Stimulated activated CD4-positive, alpha-beta T cell treated with anti-CD3 and anti-CD28 coated beads, Interleukin-4, amount 100 ng/mL, for 4 hours (primary cell): Measurements from ENCODE around the gene ZPR1.
"Not testable (repeated sequence)": the region's sequence is repeated elsewhere in the genome, so short reads cannot be mapped to it uniquely, and the experiment has no call there.

ENCODE experiments used
- DNase-seq, 2 experiments: peaks; one replicate each; pipeline ENCODE4 v3.0.0-alpha.2; 2020

ZPR1 gene

DNA sequence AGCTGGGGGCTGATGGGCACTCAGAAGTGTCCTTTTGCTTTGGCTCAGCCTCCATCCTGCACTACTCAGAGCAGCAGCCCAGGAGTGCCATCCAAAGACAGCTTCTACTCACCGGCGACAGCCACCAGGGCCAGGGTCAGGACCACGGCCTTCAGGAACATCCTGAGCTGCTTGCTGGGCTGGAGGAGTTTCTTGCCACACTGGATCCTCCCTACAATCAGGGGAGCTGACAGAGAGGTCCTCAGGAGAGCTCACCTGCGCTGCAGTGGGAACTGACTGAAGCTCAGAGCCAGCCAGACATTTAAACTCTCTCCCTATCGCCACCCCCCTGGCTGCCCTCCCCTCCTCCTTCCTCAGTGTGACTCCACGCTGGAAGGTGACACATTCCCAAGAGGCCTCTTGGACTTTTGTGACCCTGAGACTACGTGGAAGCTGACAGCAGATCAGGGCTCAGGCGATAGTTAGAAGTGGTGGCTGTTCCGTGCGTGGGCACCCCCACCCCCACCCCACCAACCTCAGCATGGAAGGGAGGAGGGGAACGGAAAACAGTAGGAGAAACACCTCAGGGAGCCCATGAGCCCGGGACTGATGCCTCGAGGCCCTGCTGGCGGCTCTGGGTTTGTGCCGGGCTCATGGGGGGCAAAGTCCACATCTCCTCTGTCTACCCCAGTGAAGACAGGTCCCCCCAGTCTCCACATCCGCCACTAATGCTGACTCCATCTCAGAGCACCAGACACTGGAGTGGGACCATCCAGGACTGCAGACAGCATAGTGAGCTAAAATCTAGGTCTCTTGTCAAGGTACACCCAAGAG is 35.4 kb upstream of the ZPR1 start, which contains the start of gene APOA4:
Gene APOA4, minus strand, starts transcription at position 274 of the 813 bp plus-strand sequence. Its CDS starts 113 bp downstream, at position 161.
- DNase-seq: no peak

DNA sequence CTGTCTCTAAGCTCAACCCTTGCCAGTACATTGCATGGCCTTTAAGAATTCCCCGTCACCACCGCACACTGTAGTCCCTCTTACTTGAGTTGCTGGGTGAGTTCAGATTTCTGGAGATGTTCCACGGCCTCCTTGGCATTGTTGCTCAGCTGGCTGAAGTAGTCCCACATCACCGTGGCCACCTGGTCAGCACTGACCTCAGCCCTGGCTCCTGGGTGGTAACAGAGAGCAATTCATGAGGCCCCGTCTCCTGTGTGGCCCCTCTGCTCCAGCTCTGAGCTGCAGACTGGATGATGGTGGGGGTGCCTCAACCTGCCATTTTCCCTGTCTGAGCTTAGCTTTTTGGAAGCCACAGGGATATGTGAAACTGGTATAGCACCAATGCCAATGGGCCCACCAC is 34.8 kb upstream of the ZPR1 start:
- no peak for DNase-seq

DNA sequence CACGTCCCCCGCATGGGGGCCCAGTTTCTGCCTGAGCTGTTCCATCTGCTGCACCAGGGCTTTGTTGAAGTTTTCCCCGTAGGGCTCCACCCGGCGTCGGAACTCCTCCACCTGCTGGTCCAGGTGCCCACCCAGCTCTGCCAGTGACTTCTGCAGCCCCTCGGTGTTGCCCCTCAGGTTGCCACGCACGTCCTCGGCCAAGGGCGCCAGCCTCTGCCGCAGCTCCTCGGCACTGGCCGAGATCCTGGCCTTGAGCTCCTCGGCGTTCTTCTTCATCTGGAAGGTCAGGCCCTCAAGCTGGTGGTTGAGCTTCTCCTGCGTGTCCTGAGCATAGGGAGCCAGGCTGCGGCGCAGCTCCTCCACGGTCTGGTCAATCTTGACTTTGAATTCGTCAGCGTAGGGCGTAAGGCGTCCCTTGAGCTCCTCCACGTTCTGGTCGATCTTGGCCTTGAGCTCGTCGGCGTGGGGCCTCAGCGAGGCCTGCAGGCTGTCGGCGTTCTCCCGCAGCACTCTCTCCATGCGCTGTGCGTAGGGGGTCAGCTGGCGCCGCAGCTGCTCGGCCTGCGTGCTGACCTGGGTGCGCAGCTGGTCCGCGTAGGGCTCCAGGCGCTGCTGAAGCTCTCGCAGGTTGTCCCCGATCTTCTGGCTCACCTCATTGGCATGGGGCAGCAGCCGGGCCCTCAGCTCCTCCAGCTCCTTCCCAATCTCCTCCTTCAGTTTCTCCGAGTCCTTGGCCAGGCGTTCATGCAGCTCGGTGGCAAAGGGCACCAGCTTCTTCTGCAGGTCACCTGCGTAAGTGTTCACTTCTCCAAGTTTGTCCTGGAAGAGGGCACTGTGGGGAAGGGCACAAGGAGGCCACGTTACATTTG is 33.5 kb upstream of the ZPR1 start:
- no peak for DNase-seq

DNA sequence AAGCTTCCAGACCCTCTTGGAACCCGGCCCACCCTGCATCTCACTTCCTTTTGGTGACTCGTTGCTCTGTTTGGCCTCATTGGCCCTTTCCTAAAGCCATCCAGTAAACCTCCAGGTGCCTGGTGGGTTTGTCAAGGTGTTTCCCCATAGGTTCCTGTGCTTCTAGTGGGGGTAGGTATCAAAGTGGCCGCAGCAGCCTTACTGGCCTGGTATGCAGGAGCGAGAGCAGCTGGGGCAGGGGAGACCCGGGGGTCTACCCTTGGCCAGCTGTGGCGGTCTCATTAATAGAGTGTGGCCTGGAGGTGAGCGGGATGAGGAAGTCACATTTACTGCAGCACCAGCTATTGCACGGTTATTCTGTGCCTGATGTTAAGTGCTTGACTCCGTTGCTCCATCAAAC is 31.2 kb upstream of the ZPR1 start:
- no peak for DNase-seq

DNA sequence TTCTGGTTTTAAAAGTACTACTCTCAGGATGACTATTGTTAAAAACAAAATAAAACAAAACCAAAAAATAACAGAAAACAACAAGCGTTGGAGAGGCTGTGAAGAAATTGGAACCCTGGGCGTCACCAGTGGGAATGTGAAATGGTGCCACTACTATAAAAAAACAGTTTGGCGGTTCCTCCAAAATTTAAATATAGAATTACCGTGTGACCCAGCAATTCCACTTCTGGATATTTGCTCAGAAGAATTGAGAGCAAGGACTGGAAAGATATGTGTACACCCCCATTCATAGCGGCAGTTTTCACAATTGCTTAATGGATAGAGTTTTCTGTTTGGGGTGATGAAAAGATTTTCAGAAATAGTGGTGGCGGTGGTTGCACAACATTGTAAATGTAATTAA is 26.7 kb upstream of the ZPR1 start:
- DNase-seq: no peak

DNA sequence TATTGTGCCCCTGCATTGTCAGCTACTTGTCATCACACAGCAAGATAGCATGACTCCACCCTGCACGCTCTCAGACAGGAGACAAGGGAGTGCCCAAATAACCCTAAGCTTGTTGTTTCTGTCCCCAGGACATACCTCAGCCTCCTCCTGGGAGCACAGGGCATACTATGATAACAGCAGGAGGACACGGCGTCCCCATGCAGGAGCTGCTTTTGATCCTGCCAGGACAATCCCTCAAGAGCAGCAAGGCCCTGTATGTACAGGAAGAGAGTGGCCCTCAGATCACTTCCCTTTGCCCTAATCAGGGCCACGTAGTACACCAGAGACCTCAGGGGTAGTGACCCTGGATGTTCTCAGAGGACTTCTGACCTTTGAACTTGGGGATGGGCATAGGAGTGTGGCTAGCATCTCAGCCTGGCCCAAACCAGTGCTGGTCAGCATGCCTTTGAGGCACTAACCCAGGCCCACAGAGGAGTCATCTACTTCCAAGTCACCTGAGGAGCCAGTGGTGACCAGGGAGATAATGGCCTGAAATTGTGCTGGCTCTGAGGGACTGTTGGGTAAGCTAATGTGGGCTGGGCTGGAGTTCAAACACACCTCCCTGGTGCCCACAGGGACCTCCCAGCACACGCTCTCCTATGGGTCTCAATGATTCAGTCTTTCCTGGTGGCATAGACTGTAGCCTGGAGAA is 26.1 kb upstream of the ZPR1 start:
- no peak for DNase-seq

DNA sequence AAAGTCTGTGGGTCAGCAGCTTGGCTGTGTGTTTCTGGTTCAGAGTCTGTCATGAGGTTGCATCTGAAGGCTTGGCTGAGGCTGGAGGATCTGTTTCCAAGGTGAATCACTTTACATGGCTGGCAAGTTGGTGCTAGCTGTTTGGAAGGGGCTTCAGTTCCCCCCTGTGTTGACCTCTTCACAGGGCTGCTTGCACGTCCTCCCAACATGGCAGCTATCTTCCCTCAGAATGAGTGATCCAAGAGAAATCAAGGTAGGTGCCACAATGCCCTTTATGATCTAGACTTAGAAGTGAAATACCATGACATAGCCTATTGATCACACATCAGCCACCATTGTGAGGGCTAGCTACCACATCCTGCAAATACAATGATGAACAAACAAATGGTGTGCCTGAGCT is 25.3 kb upstream of the ZPR1 start:
- DNase-seq: no peak

DNA sequence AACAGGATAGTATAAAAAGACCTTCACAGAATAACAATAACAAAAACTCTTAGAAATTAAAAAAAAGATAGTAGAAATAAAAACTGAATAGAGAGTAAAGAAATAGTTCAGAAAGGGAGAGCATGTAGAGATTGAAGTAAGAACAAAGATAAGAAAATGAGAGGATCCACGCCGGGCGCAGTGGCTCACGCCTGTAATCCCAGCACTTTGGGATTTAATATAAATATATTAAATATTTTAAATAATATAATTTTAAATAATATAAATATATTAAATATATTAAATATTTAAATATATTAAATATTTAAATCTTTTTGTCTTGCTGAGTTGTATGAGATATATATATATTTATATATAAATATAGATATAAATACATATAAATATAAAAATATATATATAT is 24.3 kb upstream of the ZPR1 start:
- DNase-seq: no peak

DNA sequence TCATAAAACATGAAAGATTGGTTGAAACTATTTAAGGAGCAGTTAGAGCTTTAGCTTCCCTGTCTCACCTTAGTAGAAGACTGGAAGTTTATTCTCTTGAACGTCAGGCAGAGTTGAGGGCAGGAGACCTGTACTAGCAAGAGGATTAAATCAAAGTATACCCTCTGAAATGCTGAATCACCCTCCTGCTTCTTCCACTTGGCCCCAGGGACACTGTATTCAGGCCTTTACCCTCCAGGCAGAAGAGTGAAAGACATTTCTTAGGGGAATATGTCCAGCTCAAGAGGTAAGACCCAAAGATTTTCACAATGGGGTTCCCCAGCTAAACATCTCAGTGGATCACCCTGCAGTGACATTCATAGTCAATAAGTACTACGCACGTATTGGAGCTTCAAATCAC is 23.4 kb upstream of the ZPR1 start:
- DNase-seq: no peak

DNA sequence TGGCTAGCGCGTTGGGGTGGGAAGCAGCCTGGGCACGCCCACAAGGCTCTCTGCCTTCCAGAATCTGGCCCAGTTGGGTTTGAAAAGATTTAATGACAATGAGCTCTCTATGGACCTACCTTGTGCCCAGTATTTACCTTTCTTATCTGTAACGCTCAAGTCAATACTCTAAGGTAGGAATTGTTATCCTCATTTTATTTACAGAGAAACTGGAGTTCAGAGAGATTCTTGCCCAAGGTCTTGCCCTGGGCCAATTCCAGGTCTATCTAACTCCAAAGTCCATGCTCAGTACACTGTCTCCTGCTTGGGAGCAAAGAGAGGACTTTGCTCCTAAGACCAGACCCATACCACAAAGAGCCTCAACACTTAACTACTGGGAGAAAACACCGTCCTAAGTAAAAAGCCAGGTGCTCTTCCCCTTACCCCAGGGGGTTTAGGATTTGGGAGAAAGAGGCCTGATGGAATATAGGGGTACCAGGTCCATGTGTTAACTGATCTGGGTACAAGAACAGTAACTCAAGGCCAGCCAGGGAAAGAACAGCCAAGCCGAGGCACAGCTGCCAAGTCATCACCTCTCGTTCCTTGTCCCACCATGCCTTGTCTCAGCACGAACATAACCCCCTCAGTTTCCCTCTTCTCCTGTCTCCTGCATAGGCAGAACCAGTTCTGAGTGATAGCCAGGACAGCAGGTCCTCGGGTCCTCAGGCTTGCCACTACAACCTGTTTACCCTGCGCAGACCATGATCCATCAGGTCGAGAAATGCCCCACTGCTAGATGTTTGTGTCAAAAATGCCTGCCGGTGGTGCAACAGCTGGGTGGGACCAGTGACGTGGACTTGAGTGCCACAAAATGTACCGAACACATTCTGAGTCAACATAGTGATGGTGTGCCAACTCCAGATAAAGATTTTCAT is 20.7 kb upstream of the ZPR1 start:
- no peak for DNase-seq

DNA sequence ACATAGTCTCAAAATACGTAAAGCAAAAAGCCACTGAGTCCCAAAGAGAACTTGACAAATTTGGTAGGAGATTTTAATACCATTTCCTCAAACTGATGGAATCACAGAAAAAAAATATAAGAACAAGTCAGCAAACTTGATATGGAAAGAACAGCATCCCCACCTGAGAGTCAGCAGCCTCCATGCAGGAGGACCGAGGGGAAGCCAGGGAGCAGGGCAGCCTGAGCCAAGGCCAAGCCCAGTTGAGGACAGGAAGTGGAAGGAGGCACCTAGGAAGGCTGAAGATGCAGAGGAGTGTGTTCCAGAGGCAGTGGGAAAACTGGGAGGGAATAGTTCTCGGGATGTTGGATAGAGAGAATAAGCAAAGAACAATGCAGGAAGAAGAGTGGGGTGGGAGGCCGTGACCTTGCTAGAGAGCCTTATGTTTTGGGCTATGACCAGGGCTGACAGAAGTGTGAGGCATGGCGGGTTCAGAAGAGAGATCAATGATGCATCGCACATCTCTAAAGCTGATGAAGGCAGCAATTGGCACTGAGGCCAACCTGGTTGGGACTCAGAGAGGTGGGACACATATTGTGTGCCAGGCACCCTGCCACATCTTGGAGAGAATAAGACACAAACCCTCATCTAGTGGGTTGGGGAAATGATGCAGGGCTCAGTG is 19.9 kb upstream of the ZPR1 start:
- no peak for DNase-seq

DNA sequence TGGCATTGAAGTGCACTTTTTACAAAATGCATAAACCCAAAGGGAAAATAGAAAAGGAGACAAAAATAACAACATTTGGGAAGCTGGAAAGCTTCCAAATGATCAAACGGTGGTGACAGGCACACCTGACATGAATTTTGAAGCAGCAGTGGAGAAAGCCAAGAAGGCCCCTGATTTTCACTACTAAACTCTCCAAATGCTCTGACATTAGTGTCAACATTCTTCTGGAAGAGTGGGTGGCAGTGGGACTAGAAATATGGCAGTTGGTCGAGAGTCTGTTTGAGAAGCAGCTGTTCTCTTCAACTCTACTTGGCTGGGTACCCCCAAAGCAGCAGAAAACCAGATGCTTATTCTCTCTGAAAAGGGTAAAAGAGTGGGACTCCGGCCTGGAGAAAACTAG is 16.2 kb upstream of the ZPR1 start:
- DNase-seq: no peak

DNA sequence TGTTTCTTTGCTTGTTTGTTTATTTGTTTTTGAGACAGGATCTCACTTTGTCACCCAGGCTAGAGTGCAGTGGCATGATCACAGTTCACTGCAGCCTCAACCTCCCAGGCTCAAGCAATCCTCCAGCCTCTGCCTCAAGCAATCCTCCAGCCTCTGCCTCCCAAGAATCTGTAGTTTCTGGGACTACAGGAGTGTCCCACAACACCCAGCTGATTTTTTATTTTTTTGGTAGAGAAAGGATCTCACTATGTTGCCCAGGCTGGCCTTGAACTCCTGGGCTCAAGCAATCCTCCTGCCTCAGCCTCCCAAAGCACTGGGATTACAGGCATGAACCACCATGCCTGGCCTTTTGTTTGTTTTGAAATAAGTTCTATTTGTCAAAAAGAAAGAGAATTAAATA is 13.8 kb upstream of the ZPR1 start:
- DNase-seq: not testable (repeated sequence)

DNA sequence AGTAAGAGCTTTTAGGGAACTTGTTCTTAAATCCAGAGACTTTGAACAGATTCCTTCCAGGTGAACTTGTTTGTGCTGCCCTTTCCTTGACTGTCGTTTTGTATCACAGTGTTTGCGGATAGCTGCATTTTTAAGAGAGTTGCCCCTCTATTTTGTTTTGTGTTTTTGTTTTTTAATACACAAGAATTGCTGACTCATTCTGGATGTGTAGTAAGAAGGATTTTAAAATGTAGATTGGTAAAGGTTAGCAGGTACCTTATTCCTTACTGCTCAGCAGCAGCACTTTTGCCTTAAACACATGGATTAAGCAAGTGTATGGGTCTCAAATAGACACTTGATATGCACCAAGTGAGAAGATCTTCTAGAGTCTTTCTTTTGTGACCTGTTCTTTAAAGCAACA is 12.8 kb upstream of the ZPR1 start:
- DNase-seq: no peak

DNA sequence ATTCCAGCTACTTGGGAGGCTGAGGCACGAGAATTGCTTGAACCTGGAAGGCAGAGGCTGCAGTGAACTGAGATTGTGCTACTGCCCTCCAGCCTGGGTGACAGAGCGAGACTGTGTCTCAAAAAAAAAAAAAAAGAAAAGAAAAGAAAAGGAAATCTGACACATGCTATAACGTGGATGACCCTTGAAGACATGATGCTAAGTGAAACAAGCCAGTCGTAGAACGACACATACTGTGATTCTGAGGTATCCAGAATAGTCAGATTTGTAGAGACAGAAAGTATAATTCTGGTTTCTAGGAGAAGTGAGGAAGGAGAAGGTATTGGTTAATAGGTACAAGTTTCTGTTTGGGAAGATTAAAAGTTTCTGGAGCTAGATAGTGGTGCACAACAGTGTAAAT is 10.5 kb upstream of the ZPR1 start:
- DNase-seq: no peak

DNA sequence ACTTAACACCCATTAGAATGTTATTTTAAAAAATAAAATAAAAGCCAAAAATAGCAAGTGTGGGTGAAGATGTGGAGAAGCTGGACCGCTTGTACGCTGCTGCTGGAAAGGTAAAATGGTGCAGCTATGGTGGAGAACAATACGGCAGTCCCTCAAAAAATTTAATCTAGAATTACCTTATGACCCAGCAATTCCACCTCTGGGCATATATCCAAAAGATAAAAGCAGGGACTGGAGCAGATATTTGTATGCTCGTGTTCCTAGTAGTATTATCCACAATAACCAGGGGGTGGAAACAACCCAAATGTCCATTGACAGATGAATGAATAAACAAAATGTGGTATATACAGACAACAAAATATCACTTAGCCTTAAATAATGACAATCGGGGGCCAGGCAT is 10.0 kb upstream of the ZPR1 start:
- no peak for DNase-seq

DNA sequence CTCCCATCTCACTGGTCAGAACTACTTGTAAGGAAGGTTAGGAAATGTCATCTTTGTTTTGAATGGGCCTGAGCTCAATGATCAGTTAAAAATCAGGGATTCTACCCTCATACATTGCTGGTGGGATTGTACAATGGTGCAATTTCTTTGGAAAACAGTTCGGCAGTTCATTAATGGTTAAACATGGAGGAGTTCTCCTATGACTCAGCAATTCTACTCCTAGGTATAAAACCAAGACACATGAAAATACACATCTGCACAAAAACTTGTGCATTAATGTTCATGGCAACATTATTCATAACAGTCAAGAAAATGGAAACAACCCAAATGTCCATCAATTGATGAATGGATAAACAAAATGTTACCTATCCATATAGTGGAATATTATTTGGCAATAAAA is 8.7 kb upstream of the ZPR1 start:
- DNase-seq: no peak

DNA sequence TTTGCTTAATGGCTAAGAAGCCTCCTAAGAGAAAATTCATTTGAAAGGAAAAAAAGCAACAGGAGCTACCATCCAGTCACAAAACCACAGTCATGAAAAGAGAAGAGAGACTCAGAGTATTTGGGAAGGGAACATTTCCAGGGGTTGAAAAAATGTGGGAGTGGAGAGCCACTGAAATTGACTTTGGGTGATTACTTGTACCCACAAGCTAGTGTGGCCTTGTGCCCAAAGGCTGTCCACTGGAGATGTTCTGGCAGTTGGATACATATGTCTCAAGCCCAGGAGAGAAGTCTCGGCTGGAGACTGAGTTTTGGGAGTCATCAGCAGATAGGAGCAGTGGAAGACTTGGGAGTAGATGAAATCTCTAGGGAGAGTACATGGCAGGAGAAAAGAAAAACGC is 7.0 kb upstream of the ZPR1 start:
- DNase-seq: no peak

DNA sequence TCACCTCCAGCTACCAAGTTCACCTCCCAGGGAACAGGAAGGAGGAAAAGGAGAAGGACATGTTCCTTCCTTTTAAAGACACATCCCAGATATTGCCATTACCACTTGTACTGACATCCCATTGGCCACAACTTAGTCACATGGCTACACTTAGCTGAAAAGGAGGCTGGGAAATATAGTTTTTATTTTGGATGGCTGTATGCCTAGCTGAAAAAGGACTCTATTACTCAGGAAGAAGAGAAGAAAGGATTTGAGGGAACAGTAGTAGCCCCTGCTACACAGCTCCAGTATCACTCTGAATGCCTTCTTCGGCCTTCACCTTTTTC is 5.9 kb upstream of the ZPR1 start:
- no peak for DNase-seq

DNA sequence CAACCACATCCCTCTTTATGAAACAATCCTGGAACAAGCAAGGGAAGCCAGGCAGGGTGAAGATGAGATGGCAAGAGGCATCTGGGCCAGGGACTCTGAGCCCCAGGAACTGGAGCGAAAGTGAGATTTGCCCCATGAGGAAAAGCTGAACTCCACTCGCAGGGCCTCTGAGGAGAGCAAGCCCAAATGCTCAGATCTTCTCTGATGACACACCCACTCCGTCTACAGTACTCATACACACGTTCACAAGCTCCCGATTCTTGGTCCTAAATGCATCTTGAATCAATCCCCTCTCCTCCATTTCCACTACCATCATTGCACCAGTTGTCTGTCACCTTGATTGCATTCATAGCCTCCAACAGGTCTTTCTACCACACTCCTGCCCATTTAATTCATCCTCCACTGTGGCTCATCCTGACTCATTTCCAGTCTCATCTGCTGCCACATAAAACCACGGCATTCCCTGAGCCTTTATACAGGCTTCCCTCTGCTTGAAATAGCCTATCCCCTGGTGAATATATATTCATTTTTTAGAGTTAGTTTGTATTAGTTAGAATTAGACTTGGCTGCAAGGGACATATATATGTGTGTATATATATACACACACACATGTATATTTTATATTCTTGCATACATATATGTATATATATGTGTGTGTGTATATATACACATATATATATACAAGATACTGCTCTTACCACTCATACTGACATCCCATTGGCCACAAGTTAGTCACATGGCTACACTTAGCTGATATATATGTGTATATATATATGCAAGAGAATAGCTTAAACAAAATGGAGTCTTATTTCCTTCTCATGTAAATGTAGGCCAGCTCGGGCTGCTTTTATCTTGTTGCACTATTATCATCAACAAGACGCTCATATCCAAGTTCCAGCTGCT is 5.3 kb upstream of the ZPR1 start:
- DNase-seq: no peak
